Measurements from ENCODE around the gene ITGB2.

Gene ITGB2

GRCh38 chr21:44910229-44911067 is 10.3 kb downstream of the ITGB2 start:
- no peak for DNase-seq (ENCODE audit: low spot score)

GRCh38 chr21:44909719-44910118 is 11.0 kb downstream of the ITGB2 start:
- no peak for DNase-seq (ENCODE audit: low spot score)

- DNase-seq (ENCODE audit: low spot score): no peak
Measured at GRCh38 chr21:44908908-44909307, 11.8 kb downstream of the ITGB2 start.

- DNase-seq (ENCODE audit: low spot score): no peak
Measured at GRCh38 chr21:44907966-44908895, 12.5 kb downstream of the ITGB2 start.

GRCh38 chr21:44907225-44907965 is 13.3 kb downstream of the ITGB2 start:
- no peak for DNase-seq (ENCODE audit: low spot score)

- no peak for DNase-seq (ENCODE audit: low spot score)
Measured at GRCh38 chr21:44905728-44906090, 15.0 kb downstream of the ITGB2 start.

- no peak for DNase-seq (ENCODE audit: low spot score)
Measured at GRCh38 chr21:44905016-44905727, 15.5 kb downstream of the ITGB2 start.

- no peak for DNase-seq (ENCODE audit: low spot score)
Measured at GRCh38 chr21:44904141-44904923, 16.4 kb downstream of the ITGB2 start.

- DNase-seq (ENCODE audit: low spot score): no peak
Measured at GRCh38 chr21:44903689-44904088, 17.0 kb downstream of the ITGB2 start.

- no peak for DNase-seq (ENCODE audit: low spot score)
Measured at GRCh38 chr21:44903050-44903685, 17.5 kb downstream of the ITGB2 start.

GRCh38 chr21:44902268-44903049 is 18.2 kb downstream of the ITGB2 start:
- no peak for DNase-seq (ENCODE audit: low spot score)

- DNase-seq (ENCODE audit: low spot score): no peak
Measured at GRCh38 chr21:44901391-44902074, 19.2 kb downstream of the ITGB2 start.

- DNase-seq (ENCODE audit: low spot score): no peak
Measured at GRCh38 chr21:44900559-44901251, 20.0 kb downstream of the ITGB2 start.

- DNase-seq (ENCODE audit: low spot score): no peak
Measured at GRCh38 chr21:44899768-44900558, 20.7 kb downstream of the ITGB2 start.

- DNase-seq (ENCODE audit: low spot score): no peak
Measured at GRCh38 chr21:44898851-44899767, 21.6 kb downstream of the ITGB2 start.

GRCh38 chr21:44898011-44898488 is 22.6 kb downstream of the ITGB2 start:
- DNase-seq (ENCODE audit: low spot score): no peak
